CD4-positive, alpha-beta T cell treated with Interleukin-17A for 1 hour (primary cell): ENCODE measurements around the gene UGT1A7.
"Not testable (repeated sequence)": the region's sequence is repeated elsewhere in the genome, so short reads cannot be mapped to it uniquely, and the experiment has no call there.

Source experiments
- DNase-seq: peaks from one replicate; pipeline ENCODE4 v3.0.0-alpha.2; 2020

UGT1A7 gene

DNA sequence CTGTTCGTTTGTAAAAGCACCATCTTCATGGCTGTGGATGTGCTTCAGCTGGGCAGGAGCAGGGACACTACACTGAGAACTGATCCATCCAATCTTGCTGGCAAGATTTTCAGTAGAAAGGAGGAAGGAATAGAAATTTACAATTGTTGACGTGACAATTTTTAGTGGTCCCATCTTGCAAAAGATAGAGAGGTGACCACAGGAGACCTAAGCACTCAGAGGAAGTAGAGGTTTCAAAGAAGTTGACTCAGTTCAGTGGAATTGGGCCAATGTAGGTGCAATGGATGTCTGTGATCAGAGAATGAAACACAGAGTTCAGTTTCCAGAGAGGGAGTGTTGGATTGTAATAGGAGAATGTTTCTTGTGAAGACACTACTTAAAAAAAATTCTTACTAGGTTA, 32.4 kb downstream of the UGT1A7 start:
- DNase-seq: no peak

DNA sequence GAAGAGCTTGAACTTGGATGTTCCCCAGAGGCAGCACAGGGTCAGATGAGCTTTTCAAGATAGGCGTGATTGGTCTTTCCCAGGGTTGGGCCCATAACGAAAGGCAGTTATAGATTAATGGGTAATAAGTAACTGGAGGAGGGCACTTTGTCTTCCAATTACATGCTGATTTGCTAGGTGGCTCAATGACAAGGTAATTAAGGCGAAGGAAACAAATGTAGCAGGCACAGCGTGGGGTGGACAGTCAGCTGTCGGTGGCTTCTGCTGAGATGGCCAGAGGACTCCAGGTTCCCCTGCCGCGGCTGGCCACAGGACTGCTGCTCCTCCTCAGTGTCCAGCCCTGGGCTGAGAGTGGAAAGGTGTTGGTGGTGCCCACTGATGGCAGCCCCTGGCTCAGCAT, 36.9 kb downstream of the UGT1A7 start, which contains the start of gene UGT1A4:
UGT1A4 (plus strand) TSS at position 185 of the 400 bp plus-strand sequence; CDS start at position 270, 85 bp downstream.
- DNase-seq: no peak

DNA sequence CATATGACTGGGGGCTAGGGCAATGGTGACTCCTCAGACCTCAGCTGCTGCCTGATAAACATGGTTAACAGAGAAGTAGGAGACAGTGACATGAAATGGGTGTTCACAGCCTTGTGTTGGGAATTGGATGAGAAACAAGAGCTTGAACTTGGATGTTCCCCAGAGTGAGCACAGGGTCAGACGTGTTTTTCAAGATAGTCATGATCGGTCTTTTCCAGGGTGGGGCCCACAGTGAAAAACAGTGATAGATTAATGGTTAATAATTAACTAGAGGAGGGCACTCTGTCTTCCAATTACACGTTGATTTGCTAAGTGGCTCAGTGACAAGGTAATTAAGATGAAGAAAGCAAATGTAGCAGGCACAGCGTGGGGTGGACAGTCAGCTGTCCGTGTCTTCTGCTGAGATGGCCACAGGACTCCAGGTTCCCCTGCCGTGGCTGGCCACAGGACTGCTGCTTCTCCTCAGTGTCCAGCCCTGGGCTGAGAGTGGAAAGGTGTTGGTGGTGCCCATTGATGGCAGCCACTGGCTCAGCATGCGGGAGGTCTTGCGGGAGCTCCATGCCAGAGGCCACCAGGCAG, 47.1 kb downstream of the UGT1A7 start, which contains the start of gene UGT1A3:
UGT1A3 (plus strand) TSS at position 320 of the 579 bp plus-strand sequence; CDS start at position 405, 85 bp downstream.
- no peak for DNase-seq

DNA sequence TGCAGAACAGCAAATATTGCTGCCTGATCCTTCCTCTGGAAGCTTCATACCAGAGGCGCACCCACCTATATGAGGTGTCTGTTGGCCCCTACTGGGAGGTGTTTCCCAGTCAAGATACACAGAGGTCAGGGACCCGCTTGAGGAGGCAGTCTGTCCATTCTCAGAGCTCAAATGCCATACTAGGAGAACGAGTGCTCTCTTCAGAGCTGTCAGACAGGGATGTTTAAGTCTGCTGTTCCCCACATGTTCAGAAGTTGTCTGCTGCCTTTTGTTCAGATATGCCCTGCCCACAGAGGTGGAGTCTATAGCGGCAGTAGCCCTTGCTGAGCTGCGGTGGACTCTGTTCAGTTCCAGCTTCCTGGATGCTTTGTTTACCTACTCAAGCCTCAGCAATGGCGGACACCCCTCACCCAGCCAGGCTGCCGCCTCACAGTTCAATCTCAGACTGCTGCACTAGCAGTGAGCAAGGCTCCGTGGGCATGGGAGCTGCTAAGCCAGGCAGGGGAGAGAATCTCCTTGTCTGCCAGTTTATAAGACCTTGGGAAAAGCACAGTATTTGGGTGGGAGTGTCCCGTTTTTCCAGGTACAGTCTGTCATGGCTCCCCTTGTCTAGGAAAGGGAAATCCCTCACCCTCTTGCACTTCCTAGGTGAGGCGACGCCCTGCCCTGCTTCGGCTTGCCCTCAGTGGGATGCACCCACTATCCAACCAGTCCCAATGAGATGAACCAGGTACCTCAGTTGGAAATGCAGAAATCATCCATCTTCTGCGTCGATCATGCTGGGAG, 55.4 kb downstream of the UGT1A7 start:
- not testable (repeated sequence) for DNase-seq

DNA sequence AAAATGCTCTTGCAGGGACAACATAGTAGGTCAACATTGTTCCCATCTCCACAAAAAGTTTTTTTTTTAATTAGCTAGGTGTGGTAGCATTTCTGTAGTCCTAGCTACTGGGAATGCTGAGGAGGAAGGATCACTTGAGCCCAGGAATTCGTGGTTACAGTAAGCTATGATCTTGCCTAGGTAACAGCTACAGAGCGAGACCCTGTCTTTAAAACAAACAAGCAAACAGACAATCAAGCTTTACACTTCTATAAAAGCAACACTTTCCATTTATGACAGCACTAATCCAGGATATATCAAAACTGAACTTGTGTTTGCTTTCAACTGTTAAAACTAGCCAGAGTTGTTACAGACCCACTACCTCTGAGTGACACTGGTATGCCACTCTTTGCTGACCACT, 59.2 kb downstream of the UGT1A7 start:
- no peak for DNase-seq

DNA sequence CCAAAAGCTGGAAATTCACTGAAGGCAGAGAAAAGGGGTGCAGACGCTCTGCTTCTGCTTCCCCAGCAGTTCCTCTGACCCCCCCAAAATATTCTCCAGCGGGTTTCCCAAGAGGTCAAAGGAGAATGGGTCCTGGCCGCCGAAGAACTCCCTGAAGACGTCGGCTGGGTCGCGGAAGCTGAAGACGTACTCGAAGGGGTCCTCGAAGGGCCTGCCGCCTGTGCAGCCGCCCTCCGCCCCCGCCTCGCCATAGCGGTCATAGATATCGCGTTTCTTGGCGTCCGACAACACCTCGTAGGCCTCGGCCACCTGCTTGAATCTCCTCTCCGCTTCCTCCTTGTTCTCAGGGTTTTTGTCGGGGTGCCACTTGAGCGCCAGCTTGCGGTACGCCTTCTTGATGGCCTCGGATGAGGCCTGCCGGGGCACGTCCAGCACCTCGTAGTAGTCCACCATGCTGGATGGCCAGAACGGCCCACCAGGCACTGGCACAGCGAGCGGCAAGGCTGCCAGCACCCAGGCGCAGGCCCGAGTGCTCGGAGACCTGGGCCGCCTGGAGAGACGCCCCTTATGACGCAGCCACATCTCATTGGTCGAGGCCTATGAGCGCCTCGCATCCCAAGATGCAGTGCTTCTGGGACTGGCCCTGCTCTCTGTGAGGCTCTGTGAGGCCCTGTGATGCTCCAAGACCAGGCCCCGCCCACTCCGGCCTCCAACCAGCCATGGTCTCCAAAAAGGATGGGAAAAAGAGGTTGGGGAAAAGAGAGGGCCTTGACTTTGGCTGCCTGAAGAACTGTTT, 62.0 kb downstream of the UGT1A7 start:
- DNase-seq: no peak

DNA sequence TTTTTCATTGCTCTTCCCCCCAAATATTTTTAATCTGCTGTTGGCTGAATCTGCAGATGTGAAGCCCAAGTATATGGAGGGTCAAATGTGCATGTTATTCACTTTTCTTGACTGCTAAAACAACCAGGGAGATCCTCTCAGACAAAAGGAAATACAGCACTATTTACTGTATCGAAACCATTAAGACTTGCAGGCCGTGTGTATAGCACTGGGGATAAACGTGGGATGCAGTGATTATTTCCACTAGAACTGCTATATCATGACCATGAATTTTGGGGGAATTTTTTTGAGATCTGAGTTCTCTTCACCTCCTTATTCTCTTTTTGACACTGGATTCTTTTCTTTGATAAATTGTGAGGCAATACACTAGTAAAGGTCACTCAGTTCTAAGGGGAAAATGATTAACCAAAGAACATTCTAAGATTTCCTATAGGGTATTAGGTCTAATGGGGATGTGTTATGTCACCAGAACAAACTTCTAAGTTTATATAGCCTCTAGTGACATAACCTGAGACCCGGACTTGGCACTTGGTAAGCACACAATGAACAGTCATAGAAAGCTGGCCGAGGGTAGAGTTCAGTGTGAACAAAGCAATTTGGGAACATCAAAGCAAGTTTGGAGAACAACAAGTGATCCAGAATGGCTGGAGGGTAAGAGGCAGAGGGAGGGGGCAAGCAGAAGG, 63.5 kb downstream of the UGT1A7 start:
- DNase-seq: no peak

DNA sequence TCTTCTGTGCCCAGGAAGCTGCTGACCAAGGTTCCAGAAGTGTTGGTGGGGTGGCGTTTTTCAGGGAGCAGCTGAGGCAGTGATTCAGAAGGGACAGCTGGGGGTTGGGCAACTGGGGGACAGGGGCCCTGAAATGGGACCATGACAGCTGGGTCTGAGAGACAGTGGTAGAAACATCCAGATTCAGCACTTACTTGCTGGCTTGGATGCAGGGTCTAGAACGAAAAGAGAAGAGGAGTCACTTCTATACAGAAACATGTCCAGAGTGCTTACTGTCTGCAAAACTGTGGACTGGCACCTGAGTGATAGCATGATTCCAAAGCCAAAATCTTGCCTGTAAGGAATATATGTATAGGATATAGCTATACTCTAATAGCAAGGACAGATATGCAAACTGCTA, 64.1 kb downstream of the UGT1A7 start:
- DNase-seq: not testable (repeated sequence)

DNA sequence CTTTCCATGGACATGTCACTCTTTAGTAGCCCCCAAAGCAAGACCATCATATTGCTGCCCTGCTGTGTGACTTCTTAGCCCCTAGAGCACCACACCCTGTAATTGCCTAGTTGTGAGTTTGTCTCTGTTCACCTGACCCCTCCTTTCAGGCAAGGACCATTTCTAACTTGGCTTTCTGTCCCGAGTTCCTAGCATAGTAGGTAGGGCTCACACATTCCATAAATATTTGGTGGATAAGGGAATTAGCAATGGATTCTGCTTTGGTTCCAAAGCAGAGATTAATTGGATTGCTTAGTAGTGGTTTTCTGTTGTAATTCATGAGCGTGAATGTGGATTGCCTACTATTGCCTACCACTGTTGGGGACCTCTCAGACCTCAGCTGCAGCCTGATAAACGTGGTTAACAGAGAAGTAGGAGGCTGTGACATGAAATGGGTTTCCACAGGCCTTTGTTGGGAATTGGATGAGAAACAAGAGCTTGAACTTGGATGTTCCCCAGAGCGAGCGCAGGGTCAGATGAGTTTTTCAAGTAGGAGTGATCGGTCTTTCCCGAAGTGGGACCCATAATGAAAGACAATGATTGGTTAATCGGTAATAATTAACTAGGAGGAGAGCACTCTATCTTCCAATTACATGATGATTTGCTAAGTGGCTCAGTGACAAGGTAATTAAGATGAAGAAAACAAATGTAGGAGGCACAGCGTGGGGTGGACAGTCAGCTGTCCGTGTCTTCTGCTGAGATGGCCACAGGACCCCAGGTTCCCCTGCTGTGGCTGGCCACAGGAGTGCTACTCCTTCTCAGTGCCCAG, 65.0 kb downstream of the UGT1A7 start:
- DNase-seq: no peak

DNA sequence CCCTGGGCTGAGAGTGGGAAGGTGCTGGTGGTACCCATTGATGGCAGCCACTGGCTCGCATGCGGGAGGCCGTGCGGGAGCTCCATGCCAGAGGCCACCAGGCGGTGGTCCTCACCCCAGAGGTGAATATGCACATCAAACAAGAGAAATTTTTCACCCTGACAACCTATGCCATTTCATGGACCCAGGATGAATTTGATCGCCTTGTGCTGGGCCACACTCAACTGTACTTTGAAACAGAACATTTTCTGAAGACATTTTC, 65.5 kb downstream of the UGT1A7 start:
- no peak for DNase-seq

DNA sequence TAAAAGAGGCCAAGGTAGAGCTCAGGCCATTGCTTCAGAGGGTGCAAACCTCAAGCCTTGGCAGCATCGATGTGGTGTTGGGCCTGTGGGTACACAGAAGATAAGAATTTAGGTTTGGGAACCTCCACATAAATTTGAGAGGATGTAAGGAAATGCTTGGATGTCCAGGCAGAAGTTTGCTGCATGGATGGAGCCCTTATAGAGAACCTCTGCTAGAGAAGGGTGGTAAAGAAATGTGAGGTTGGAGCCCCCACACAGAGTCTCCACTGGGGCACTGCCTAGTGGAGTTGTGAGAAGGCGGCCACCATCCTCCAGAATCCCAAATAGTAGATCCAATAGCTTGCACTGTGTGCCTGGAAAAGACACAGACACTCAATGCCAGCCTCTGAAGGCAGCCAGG, 69.0 kb downstream of the UGT1A7 start:
- not testable (repeated sequence) for DNase-seq

DNA sequence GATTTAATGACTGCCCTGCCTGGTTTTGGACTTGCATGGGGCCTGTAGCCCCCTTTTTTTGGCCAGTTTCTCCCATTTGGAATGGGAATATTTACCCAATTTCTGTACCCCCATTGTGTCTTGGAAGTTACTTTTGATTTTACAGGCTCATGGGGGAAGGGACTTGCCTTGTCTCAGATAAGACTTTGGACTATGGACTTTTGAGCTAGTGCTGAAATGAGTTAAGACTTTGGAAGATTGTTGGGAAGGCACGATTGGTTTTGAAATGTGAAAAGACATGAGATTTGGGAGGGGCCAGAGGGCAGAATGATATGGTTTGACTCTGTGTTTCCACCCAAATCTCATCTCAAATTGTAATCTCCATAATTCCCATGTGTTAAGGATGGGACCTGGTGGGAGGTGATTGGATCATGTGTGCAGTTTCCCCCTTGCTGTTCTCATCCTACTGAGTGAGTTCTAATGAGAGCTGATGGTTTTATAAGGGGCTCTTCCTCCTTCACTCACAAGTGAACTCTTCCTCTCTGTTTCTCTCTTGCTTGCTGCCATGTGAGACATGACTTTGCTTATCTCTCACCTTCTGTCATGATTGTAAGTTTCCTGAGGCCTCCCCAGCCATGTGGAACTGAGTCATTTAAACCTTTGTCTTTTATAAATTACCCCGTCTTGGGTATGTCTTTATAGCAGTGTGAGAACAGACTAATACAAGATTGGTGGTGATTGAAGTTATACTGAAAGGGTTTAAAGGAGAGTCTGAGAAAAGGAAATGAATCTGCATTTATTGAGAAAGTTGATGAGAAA, 69.7 kb downstream of the UGT1A7 start:
- DNase-seq: not testable (repeated sequence)

DNA sequence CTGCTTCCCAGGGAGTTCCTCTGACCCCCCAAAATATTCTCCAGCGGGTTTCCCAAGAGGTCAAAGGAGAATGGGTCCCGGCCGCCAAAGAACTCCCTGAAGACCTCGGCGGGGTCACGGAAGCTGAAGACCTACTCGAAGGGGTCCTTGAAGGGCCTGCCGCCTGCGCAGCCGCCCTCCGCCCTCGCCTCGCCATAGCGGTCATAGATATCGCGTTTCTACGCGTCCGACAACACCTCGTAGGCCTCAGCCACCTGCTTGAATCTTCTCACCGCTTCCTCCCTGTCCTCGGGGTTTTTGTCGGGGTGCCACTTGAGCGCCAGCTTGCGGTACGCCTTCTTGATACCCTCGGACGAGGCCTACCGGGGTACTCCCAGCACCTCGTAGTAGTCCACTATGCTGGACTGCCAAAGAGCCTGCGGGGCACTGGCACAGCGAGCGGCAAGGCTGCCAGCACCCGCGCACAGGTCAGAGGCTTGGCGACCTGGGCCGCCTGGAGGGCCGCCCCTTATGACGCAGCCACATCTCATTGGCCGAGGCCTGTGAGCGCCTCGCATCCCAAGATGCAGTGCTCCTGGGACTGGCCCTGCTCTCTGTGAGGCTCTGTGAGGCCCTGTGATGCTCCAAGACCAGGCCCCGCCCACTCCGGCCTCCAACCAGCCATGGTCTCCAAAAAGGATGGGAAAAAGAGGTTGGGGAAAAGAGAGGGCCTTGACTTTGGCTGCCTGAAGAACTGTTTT, 73.3 kb downstream of the UGT1A7 start:
- no peak for DNase-seq

DNA sequence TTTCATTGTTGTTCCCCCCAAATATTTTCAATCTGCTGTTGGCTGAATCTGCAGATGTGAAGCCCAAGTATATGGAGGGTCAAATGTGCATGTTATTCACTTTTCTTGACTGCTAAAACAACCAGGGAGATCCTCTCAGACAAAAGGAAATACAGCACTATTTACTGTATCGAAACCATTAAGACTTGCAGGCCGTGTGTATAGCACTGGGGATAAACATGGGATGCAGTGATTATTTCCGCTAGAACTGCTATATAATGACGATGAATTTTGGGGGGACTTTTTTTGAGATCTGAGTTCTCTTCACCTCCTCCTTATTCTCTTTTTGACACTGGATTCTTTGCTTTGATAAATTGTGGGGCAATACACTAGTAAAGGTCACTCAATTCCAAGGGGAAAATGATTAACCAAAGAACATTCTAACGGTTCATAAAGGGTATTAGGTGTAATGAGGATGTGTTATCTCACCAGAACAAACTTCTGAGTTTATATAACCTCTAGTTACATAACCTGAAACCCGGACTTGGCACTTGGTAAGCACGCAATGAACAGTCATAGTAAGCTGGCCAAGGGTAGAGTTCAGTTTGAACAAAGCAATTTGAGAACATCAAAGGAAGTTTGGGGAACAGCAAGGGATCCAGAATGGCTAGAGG, 74.9 kb downstream of the UGT1A7 start:
- DNase-seq: no peak

DNA sequence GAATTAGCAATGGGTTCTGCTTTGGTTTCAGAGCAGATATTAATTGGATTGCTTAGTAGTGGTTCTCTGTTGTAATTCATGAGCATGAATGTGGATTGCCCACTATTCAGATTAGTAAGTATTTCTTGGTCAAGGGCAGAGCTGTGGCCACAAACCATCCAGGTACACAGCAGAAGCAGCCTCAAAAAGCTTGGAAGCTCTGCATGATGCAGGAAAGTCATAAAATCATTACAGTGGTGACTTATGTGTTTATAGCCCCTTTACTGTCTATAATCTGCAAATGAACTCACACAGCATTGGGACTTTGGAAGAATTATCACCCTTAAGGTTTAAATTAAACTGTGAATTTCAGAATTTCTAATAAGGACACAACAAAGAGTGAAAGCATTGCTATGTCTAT, 76.4 kb downstream of the UGT1A7 start:
- no peak for DNase-seq

DNA sequence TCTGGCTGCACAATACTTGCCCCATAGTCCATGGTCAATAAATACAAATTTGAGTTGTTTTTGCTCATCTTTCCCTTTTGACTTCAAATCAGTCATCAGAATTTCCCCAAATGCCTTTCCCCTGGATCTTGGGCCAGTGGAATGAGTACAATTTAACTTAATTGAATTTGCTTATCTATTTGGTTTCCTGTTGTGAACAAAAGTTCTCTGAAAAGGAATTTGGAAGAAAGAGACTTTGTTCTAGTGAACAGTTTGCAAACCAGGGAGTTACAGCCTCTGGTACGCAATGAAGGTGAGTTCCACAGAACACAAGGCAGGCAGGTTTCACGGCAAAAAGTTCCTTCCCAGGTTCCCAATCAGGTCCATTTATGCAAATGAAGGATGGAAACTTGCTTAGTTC, 77.1 kb downstream of the UGT1A7 start:
- no peak for DNase-seq

DNA sequence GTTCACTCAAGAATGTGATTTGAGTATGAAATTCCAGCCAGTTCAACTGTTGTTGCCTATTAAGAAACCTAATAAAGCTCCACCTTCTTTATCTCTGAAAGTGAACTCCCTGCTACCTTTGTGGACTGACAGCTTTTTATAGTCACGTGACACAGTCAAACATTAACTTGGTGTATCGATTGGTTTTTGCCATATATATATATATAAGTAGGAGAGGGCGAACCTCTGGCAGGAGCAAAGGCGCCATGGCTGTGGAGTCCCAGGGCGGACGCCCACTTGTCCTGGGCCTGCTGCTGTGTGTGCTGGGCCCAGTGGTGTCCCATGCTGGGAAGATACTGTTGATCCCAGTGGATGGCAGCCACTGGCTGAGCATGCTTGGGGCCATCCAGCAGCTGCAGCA, 78.3 kb downstream of the UGT1A7 start, which contains the start of gene UGT1A1:
UGT1A1 (plus strand) TSS at position 228 of the 400 bp plus-strand sequence; CDS start at position 246, 18 bp downstream.
- no peak for DNase-seq

DNA sequence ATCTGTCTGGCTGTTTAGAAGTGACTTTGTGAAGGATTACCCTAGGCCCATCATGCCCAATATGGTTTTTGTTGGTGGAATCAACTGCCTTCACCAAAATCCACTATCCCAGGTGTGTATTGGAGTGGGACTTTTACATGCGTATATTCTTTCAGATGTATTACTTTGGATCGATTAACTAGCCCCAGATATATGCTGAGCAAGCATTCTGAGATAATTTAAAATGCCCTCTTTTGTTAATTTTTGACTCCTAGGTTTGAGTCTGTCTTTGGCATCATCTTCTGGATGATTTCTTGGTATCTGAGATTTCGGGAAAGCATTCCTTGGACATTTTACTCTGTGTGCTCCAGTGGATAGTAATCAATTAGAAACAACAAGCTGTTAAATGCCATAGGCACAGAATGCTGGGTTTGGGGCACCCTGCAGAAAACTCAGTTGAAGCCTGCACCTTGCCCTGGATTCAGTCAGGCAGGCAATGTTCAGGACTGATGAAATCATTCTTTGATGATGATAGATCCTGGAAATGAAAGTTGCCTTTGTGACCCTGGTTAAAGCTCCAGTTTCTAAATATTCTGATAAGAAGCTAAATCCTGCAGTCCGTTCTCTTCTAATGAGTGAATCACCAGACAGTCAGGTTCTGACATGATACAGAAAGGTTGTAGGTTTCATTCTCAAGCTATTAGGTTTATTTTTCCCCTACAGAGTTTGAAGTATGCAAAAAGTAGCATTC, 79.5 kb downstream of the UGT1A7 start:
- no peak for DNase-seq

DNA sequence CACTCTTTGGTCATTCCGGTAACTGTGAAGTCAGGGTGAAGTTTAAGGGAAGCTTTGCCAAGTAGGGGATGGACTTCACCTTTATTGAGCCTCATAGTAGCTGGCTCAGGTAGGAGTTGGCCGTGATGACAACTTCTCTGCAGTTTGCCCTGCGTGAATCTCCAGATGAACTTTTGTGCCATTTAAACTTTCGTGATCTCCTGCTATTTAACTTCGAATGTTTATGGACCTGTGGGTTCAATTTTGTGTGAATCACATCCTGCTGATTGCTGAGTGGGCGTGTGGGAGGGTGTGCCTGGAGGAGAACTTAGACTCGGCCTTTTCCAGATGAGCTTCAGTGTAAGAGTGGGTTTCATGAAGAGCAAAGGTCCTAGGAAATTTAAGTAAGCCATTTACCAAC, 82.6 kb downstream of the UGT1A7 start:
- no peak for DNase-seq
